Neural cell (in vitro differentiated cells): ENCODE results near the gene CHERP.

ENCODE experiments used
- POLR2AphosphoS5 ChIP-seq: IDR thresholded peaks from 2 replicates; pipeline ENCODE4 v1.6.1; 2012
- TF ChIP-seq, protein P1 (sequence below): fragments of 450-650 bp; IDR thresholded peaks from 2 replicates; pipeline ENCODE4 v1.5.1; 2014; ENCODE audit warnings: antibody characterized with exemption, mild to moderate bottlenecking, moderate library complexity; ENCODE audit not compliant: poor library complexity, severe bottlenecking

DNA sequence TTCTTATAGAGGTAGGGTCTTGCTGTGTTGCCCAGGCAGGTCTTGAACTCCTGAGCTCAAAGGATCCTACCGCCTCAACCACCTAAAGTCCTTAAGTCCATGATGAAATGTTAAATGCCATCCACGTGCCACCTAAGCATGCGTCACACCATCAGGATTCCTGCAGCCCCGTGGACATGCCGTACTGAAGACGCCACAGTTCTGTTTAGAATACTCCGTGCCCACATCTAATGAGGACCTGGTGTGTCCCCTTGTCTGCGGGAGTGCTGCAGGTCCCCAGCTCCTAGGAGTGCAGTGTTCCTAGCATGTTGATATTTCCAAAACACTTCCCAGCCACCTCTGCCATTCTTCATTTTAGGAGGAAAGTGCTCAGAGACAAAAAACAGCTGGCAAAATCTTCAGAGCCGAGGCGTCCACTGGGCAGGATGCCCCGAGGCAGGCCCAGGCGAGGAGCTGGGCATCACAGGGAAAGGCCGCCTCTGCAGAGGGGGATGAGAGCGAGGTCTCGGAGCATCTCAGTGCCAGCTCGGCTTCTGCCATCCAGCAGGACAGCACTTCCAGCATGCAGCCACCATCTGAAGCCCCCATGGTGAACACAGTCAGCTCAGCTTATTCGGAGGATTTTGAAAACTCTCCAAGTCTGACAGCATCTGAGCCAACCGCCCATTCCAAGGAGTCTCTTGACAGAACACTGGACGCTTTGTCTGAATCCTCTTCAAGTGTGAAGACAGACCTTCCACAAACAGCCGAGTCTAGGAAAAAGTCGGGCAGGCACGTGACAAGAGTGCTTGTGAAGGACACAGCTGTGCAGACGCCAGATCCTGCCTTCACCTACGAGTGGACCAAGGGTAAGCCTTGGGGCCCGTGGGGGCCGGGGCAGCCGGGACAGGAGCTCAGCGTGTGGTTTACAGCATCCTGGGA, 32.8 kb downstream of the CHERP start:
- TF ChIP-seq POLR2AphosphoS5: no peak
- TF ChIP-seq, protein P1, sequence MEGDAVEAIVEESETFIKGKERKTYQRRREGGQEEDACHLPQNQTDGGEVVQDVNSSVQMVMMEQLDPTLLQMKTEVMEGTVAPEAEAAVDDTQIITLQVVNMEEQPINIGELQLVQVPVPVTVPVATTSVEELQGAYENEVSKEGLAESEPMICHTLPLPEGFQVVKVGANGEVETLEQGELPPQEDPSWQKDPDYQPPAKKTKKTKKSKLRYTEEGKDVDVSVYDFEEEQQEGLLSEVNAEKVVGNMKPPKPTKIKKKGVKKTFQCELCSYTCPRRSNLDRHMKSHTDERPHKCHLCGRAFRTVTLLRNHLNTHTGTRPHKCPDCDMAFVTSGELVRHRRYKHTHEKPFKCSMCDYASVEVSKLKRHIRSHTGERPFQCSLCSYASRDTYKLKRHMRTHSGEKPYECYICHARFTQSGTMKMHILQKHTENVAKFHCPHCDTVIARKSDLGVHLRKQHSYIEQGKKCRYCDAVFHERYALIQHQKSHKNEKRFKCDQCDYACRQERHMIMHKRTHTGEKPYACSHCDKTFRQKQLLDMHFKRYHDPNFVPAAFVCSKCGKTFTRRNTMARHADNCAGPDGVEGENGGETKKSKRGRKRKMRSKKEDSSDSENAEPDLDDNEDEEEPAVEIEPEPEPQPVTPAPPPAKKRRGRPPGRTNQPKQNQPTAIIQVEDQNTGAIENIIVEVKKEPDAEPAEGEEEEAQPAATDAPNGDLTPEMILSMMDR: no peak
